Dermis blood vessel endothelial cell (primary cell): ENCODE results near the gene EFCAB6. TPM values are rescaled to one million over a fixed set of nuclear protein-coding genes. Genes with fewer than 3 reads are reported as not detected.

Source experiments
- DNase-seq: peaks from one replicate; pipeline ENCODE4 v3.0.0; 2010
- total RNA-seq: library from RNA; depleted of rRNA; stranded (reverse); fragments of >200 nt; gene quantifications from 2 replicates; pipeline ENCODE4 v1.2.3, GENCODE V29; 2014

EFCAB6 gene
- total RNA-seq, 1 donor from 2014 or later, result under 0.01 TPM

GRCh38 chr22:43634316-43634715 is 177.8 kb downstream of the EFCAB6 start:
- no peak for DNase-seq

DNA sequence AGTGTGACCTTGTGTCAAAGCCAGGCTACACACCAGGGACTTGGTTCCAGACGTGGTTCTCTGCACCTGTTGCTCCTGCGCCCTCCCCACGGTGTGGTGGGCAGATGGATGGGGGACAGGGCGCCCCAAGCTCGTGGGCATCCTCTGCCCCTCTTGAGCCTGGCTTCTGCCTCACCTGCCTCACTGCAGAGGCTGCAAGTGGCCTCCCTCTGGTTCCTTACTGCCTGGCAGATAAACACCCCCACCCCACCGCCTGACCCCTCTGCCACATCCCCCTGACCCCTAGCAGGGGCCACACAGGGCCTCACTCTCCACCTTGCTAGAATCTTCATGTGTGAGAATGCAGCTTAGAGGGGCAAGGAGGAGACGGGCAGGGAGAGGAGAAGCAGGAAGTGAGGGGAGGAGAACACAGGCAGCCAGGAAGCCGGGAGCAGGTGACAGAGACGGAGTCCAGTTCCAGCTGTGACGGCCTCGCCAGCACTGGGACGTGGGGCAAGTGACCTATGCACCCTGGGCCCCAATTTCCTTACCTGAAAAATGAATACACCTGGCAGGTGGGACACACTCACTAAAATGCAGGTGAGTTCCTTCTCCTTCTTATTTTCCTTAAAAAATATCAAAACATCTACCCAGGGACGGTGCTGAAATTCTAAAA is 178.3 kb downstream of the EFCAB6 start:
- no peak for DNase-seq

GRCh38 chr22:43631846-43632245 is 180.3 kb downstream of the EFCAB6 start:
- no peak for DNase-seq

DNA sequence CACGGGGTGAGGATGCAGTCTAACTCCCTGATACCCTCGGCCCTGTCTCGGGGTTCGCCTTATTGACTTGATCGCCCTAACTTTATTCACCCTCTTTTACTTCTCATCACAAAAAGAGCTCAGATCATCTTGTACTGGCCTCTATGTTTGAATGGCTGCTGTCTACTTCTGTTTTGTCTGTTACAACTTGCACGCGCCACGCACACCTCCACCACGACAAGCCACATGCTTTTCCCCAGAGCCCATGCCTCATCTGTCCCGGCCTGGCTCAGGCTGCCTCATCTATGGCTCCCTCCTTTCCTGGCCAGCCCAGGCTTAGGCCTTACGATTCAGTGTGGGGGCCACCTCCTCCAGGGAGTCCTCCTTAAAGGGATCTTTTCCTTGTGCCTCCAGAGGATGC is 180.9 kb downstream of the EFCAB6 start:
- DNase-seq, result no peak

GRCh38 chr22:43630451-43630850 is 181.7 kb downstream of the EFCAB6 start:
- DNase-seq, result no peak

DNA sequence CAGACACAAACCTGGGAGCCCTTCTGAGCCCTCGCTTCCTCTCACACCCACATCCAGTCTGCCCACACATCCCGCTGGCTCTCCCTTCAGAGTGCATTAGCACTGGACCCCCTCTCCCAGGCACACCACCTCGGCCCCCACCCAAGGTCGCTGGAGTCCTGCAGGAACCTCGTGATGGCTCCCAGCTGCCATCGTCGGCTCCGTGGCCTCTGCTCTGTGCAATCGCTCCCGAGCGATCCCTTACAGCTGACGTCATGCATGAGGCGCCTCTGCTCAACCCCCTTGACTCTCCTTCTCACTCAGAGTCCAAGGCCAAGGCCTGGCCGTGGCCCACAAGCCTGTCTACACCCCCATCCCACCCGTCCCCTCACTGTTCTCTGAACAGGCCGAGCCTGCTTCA is 183.9 kb downstream of the EFCAB6 start:
- DNase-seq, result no peak

- DNase-seq, result no peak
These were observed 184.5 kb downstream of the EFCAB6 start for GRCh38 chr22:43627485-43628213.

DNA sequence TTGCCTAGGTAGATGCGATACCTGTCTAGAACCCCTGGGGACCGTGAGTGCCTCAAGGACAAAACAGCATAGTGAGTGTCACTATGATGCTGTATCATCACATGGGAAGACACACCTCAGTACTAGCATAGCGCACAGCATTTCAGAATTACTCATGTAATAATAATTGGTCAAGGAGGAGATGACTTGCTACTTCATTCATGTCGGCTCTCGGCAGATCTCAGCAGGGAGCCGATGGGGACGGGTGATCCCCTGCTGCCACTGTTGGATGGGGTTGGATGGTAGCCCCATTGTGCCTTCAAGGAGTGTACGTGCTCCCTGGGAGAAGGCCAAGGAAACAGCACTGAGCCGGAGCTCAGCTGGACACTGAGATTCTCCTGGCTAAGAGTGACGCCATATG is 186.9 kb downstream of the EFCAB6 start:
- DNase-seq, result no peak

GRCh38 chr22:43624144-43624998 is 187.7 kb downstream of the EFCAB6 start:
- no peak for DNase-seq

- no peak for DNase-seq
These were observed 189.2 kb downstream of the EFCAB6 start for GRCh38 chr22:43622886-43623285.

- no peak for DNase-seq
These were observed 191.9 kb downstream of the EFCAB6 start for GRCh38 chr22:43620197-43620596.

GRCh38 chr22:43618517-43618916 is 193.6 kb downstream of the EFCAB6 start:
- no peak for DNase-seq

- DNase-seq, result no peak
These were observed 195.5 kb downstream of the EFCAB6 start for GRCh38 chr22:43616645-43617044.

GRCh38 chr22:43600265-43600664 is 211.8 kb downstream of the EFCAB6 start:
- DNase-seq, result no peak

- DNase-seq, result peak; percentile 10
These were observed 219.6 kb downstream of the EFCAB6 start for GRCh38 chr22:43592476-43592875.

DNA sequence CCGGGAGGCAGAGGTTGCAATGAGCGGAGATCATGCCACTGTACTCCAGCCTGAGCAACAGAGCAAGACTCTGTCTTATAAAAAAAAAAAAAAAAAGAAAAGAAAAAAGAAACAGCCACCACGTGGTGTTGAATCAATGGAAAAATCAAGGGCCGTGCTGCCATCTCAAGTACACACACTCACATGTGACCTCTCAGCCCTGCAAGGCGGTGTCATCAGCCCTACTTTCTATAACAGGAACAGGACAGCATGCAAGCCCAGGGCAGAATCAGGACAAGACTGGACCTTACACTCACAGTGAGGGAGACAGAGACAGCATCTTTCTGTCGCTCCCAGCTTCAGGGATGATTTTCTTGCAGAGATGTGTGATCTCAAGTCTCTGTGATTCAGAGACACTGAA is 220.7 kb downstream of the EFCAB6 start:
- DNase-seq, result no peak

DNA sequence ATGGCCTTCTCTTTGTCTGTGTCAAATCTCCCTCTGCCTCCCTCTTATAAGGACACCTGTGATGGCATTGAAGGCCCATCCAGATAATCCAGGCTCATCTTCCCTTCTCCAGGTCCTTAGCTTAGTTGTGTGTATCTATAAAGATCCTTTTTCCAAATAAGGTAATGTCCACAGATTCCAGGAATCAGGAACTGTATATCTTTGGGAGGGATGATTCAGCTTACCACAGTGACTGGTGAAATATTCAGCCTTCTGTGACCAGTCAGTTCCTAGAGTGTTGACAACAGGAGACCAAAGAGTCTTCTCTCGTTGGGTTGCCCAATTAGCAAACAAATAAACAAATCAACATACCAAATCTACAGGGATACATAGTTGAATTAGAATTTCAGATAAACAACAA is 224.5 kb downstream of the EFCAB6 start:
- no peak for DNase-seq

GRCh38 chr22:43583501-43583900 is 228.6 kb downstream of the EFCAB6 start:
- no peak for DNase-seq

DNA sequence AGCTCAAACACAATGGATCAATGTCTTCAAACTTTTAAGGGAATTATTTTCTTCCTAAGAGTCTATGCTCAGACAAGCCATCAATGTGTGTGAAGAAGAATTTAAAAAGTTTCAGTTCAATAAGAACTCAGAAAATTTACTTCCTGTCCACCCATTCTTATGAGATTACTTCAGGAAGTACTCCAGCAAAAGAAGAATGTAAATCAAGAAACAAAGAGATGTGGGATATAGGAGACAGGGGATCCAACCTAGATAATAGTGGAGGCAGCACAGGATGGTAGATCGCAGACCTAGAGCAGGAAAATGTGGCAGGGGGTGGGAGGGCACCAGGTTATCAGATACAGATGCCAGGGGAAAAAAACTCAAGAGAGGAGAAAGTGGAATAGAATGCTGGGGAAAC is 229.7 kb downstream of the EFCAB6 start:
- no peak for DNase-seq

GRCh38 chr22:43580271-43580750 is 231.8 kb downstream of the EFCAB6 start:
- DNase-seq, result no peak

DNA sequence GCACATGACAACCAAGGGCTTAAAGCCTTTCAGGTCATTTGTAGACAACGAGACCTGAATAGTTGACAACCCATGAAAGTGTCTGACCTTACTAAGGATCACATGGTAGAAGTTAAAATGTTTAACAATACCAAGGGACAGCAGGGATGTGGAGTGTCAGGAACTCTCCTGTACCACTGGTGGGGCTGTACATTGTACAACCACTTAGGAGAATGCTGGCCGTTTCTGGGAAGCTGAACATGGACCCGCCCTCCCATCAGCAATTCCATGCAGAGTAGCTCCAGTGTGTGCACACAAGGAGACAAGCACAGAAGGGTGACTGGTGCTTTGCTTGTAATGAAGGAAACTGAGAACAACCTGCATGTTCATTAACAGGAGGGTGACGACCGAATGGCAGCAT is 237.4 kb downstream of the EFCAB6 start:
- no peak for DNase-seq

DNA sequence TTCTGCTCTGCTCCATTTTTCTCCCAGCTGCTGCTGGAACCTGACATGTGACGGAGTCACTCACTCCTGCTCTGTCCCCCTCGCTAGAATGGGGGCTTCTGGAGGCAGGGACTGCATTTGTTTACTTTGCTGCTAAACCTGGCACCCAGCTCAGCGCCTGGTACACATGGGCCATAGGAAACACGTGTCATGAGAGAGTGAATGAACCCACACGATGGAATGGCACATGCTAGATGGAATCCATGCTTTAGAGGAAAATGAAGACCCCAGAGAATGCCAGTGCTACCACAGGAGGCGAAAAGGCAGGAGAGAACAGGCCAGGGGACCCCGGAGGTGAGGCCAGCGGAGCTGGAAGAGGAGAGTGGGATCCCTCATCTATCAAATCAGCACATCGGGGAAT is 239.4 kb downstream of the EFCAB6 start:
- DNase-seq, result no peak

- no peak for DNase-seq
These were observed 240.9 kb downstream of the EFCAB6 start for GRCh38 chr22:43571181-43571580.
